Hypothalamus (tissue), 51 donors: Measurements from ENCODE around the gene TRABD.
"Not testable (repeated sequence)": the region's sequence is repeated elsewhere in the genome, so short reads cannot be mapped to it uniquely, and the experiment has no call there.

ENCODE experiments used
- DNase-seq, 51 donors: peaks; one replicate each; lab custom pipeline; 2025; lab: John Stamatoyannopoulos, UW

Gene TRABD

GRCh38 chr22:50200461-50201190 is 14.9 kb downstream of the TRABD start, which contains the start of gene SELENOO:
Gene SELENOO (plus strand): TSS chr22:50201011. CDS start chr22:50201037, 26 bp downstream.
- DNase-seq: peak; percentile 34 to 98 (median 90)

- DNase-seq: peak in 4 of 51 donors; percentile 29 to 54 (median 47)
Measured at GRCh38 chr22:50201191-50202129, 15.7 kb downstream of the TRABD start.

- no peak for DNase-seq
Measured at GRCh38 chr22:50202130-50202666, 16.5 kb downstream of the TRABD start.

- DNase-seq: no peak
Measured at GRCh38 chr22:50203288-50203687, 17.6 kb downstream of the TRABD start.

- DNase-seq: no peak
Measured at GRCh38 chr22:50204571-50204970, 18.9 kb downstream of the TRABD start.

GRCh38 chr22:50204998-50205397 is 19.3 kb downstream of the TRABD start:
- DNase-seq: not testable (repeated sequence)

GRCh38 chr22:50205781-50206569 is 20.3 kb downstream of the TRABD start:
- no peak for DNase-seq

GRCh38 chr22:50206599-50206998 is 20.9 kb downstream of the TRABD start:
- DNase-seq: peak in 5 of 51 donors; percentile 27 to 71 (median 36)

- DNase-seq: no peak
Measured at GRCh38 chr22:50207383-50208140, 21.8 kb downstream of the TRABD start.

- DNase-seq: no peak
Measured at GRCh38 chr22:50208430-50208938, 22.8 kb downstream of the TRABD start.

GRCh38 chr22:50208939-50209892 is 23.5 kb downstream of the TRABD start:
- DNase-seq: no peak

GRCh38 chr22:50209893-50210292 is 24.2 kb downstream of the TRABD start:
- peak in 19 of 51 donors; percentile 9 to 67 (median 36) for DNase-seq

GRCh38 chr22:50210378-50211139 is 24.8 kb downstream of the TRABD start:
- no peak for DNase-seq

GRCh38 chr22:50211147-50211546 is 25.4 kb downstream of the TRABD start:
- no peak for DNase-seq

GRCh38 chr22:50213263-50213662 is 27.6 kb downstream of the TRABD start:
- DNase-seq: no peak

- no peak for DNase-seq
Measured at GRCh38 chr22:50215297-50216054, 29.8 kb downstream of the TRABD start.
